Raji (cell line): ENCODE measurements around the gene DCTPP1.

ENCODE experiments used
- POLR2A ChIP-seq: IDR thresholded peaks from 2 replicates; pipeline ENCODE4 v1.6.1; 2011; ENCODE audit warnings: low read depth, low read length, control low read depth; ENCODE audit not compliant: insufficient read depth

Gene DCTPP1

GRCh38 chr16:30401768-30402425 lies 27.9 kb downstream of the DCTPP1 start:
- no peak for TF ChIP-seq POLR2A

GRCh38 chr16:30399435-30400186 lies 30.2 kb downstream of the DCTPP1 start:
- no peak for TF ChIP-seq POLR2A

GRCh38 chr16:30398661-30399434 lies 31.0 kb downstream of the DCTPP1 start:
- no peak for TF ChIP-seq POLR2A

GRCh38 chr16:30397776-30398660 lies 31.8 kb downstream of the DCTPP1 start:
- TF ChIP-seq POLR2A = no peak

- TF ChIP-seq POLR2A = no peak
These were observed 32.8 kb downstream of the DCTPP1 start for GRCh38 chr16:30397056-30397455.

- no peak for TF ChIP-seq POLR2A
These were observed 33.7 kb downstream of the DCTPP1 start for GRCh38 chr16:30395992-30396585.

GRCh38 chr16:30395155-30395991 lies 34.5 kb downstream of the DCTPP1 start, which contains the start of gene ZNF48:
Gene ZNF48, plus strand, starts transcription at chr16:30395420. Its CDS starts 375 bp downstream, at chr16:30395795.
- peak; percentile 66 for TF ChIP-seq POLR2A

GRCh38 chr16:30394592-30395154 lies 35.2 kb downstream of the DCTPP1 start:
- TF ChIP-seq POLR2A = no peak

GRCh38 chr16:30383521-30383920 lies 46.3 kb downstream of the DCTPP1 start:
- TF ChIP-seq POLR2A = no peak

- peak; percentile 94 for TF ChIP-seq POLR2A
These were observed 47.5 kb downstream of the DCTPP1 start, which contains the start of gene SEPTIN1 for GRCh38 chr16:30382111-30382881. Gene SEPTIN1, minus strand, starts transcription at chr16:30382561. Its CDS starts 19 bp downstream, at chr16:30382542.

- TF ChIP-seq POLR2A = no peak; the same call in 1 of the 2 replicates
These were observed 48.4 kb downstream of the DCTPP1 start for GRCh38 chr16:30381291-30382041.

- no peak; the same call in 1 of the 2 replicates for TF ChIP-seq POLR2A
These were observed 49.0 kb downstream of the DCTPP1 start for GRCh38 chr16:30380803-30381208.
